DOHH2 (cell line): ENCODE data around the gene C14orf180.

Experiments
- H3F3A ChIP-seq: fragments of 200-600 bp; sonication (generic), shearing (Covaris generic); 2 replicates; pipeline ENCODE4 v1.6.0; 2016; ENCODE audit warnings: antibody characterized with exemption, mild to moderate bottlenecking; ENCODE audit not compliant: control insufficient read depth, insufficient read depth
- H3K27ac ChIP-seq: fragments of 200-600 bp; sonication (generic); 2 replicates; pipeline ENCODE4 v1.5.1; 2014; ENCODE audit warnings: low read depth, mild to moderate bottlenecking, low read length, moderate library complexity
- H3K27me3 ChIP-seq: fragments of 200-600 bp; sonication (generic); 2 replicates; pipeline ENCODE4 v1.6.1; 2014; ENCODE audit warnings: mild to moderate bottlenecking, low read length, mixed read lengths; ENCODE audit not compliant: control insufficient read depth
- H3K36me3 ChIP-seq: fragments of 200-600 bp; sonication (generic); 2 replicates; pipeline ENCODE4 v1.6.1; 2014; ENCODE audit warnings: mild to moderate bottlenecking, low read length, moderate library complexity, mixed read lengths; ENCODE audit not compliant: control insufficient read depth
- H3K4me1 ChIP-seq: fragments of 200-600 bp; sonication (generic); 2 replicates; pipeline ENCODE4 v1.6.1; 2014; ENCODE audit warnings: mild to moderate bottlenecking, low read length, mixed read lengths; ENCODE audit not compliant: control insufficient read depth
- H3K4me2 ChIP-seq: fragments of 200-600 bp; sonication (generic); 2 replicates; pipeline ENCODE4 v1.6.0; 2014; ENCODE audit warnings: mild to moderate bottlenecking, low read length, moderate library complexity
- H3K4me3 ChIP-seq: fragments of 200-600 bp; sonication (generic); 2 replicates; pipeline ENCODE4 v1.5.1; 2014; ENCODE audit warnings: mild to moderate bottlenecking, low read length, mixed read lengths
- H3K79me2 ChIP-seq: fragments of 200-600 bp; sonication (generic); 2 replicates; pipeline ENCODE4 v1.6.1; 2014; ENCODE audit warnings: mild to moderate bottlenecking, low read length, mixed read lengths; ENCODE audit not compliant: control insufficient read depth
- H3K9me2 ChIP-seq: fragments of 200-600 bp; sonication (generic); replicated peaks from 2 replicates; pipeline ENCODE4 v1.6.1; 2014; ENCODE audit warnings: mild to moderate bottlenecking, low read length, mixed read lengths; ENCODE audit not compliant: control insufficient read depth
- H3K9me3 ChIP-seq: fragments of 200-600 bp; sonication (generic); 2 replicates; pipeline ENCODE4 v1.6.1; 2014; ENCODE audit warnings: antibody characterized with exemption, low read length, mixed read lengths; ENCODE audit not compliant: control insufficient read depth, insufficient read depth
- H4K20me1 ChIP-seq: fragments of 200-600 bp; sonication (generic); 2 replicates; pipeline ENCODE4 v1.6.0; 2014; ENCODE audit warnings: low read depth, mild to moderate bottlenecking, antibody characterized with exemption, low read length, moderate library complexity; ENCODE audit not compliant: control insufficient read depth, insufficient read depth
- CTCF ChIP-seq: fragments of 200-600 bp; sonication (generic); IDR thresholded peaks from one replicate; pipeline ENCODE4 v1.5.1; 2014; ENCODE audit warnings: antibody characterized with exemption, mild to moderate bottlenecking, low read depth, low read length; ENCODE audit not compliant: poor library complexity, severe bottlenecking
- EZH2phosphoT487 ChIP-seq: fragments of 200-600 bp; sonication (generic); IDR thresholded peaks from 2 replicates; pipeline ENCODE4 v1.6.1; 2017; ENCODE audit warnings: borderline replicate concordance, mild to moderate bottlenecking, antibody characterized with exemption, low read length, moderate library complexity, mixed read lengths

Gene C14orf180

GRCh38 chr14:104560586-104560945, 19.0 kb upstream of the C14orf180 start:
- Histone ChIP-seq H3K4me1 (no peaks in the 10 kb centered on the region), H3F3A (no peaks in the 10 kb centered on the region), H3K27me3 (no peaks in the 10 kb centered on the region), H3K36me3 (no peaks in the 10 kb centered on the region), H3K9me3 (no peaks in the 10 kb centered on the region), H3K4me2 (no peak overlapping the region), H4K20me1 (no peaks in the 10 kb centered on the region), H3K4me3 (no peak overlapping the region), H3K27ac (no peak overlapping the region), H3K79me2 (no peaks in the 10 kb centered on the region), H3K9me2 (no peaks in the 10 kb centered on the region)
- TF ChIP-seq EZH2phosphoT487 (no peak), CTCF (no peak)

DNA sequence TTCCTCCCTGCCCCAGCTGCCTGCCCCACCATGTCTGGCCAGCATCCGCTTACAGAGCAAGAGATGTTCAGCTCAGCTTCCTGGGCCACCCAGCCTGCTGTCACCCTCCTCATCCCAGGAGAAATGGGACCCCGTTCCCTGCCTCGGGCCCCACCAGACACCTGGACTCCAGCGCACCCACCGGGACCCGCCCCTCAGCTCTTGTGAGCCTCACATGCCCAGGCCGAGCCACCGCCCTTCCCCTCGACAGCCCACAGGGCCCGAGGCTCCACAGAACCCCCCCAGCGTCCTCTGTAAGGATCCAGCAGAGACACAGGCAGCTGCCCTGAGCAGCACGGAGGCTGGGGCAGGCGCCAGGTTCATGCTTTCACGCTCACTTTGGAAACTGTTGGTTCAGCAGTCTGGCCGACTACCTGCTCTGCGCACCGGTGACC, 18.4 kb upstream of the C14orf180 start:
- Histone ChIP-seq H3K27me3 (no peaks in the 10 kb centered on the region), H4K20me1 (no peaks in the 10 kb centered on the region), H3K4me2 (no peak overlapping the region), H3K4me3 (no peak overlapping the region), H3K79me2 (no peaks in the 10 kb centered on the region), H3K27ac (no peak overlapping the region), H3K9me2 (no peaks in the 10 kb centered on the region), H3K4me1 (no peaks in the 10 kb centered on the region), H3K9me3 (no peaks in the 10 kb centered on the region), H3F3A (no peaks in the 10 kb centered on the region), H3K36me3 (no peaks in the 10 kb centered on the region)
- TF ChIP-seq CTCF, result no peak
- TF ChIP-seq EZH2phosphoT487, result no peak

DNA sequence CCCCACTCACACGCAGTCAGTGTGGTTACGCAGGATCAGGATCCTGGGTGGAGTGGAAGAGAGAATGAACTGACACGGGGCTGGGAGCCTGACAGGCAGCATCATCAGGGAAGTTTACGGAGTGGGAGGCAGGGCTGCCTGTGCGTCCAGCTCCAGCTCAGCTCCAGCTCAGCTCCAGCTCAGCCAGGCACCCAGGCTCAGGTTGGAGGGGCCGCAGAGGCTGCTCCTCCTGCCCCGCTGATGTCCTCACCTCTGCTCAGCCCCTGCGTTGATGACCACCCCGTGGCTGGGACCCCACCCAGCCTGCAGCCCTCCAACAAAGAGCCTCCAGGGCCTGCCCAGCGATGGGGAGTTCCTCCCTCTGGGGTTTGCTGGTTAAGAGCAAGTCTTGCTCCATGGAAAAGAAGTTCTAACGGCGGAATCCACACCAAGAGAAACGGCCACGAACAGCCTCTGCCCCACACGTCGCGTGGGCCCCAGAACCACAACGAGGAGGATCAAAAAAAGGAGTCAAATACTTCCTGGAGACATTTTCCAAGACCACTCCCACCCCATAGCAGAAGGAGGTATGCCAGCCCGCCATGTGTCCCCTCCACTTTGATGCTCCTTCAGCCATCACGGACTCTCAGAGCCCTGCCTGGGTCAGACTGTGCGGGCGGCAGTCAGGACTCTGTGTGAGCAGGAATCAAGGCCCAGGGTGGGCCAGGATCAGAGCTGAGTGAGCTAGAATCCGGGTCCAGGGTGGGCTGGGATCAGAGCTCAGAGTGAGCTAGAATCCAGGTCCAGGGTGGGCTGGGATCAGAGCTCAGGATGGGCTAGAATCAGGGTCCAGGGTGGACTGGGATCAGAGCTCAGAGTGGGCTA, 17.7 kb upstream of the C14orf180 start:
- no peaks in the 10 kb centered on the region for H3K4me1 ChIP-seq
- H4K20me1 ChIP-seq, result no peaks in the 10 kb centered on the region
- H3K79me2 ChIP-seq, result no peaks in the 10 kb centered on the region
- no peak overlapping the region for H3K4me3 ChIP-seq
- H3K36me3 ChIP-seq, result no peaks in the 10 kb centered on the region
- H3K27me3 ChIP-seq, result no peaks in the 10 kb centered on the region
- no peak overlapping the region for H3K27ac ChIP-seq
- no peaks in the 10 kb centered on the region for H3K9me2 ChIP-seq
- no peaks in the 10 kb centered on the region for H3F3A ChIP-seq
- TF ChIP-seq EZH2phosphoT487 (no peak), CTCF (no peak)
- H3K9me3 ChIP-seq, result no peaks in the 10 kb centered on the region
- no peak overlapping the region for H3K4me2 ChIP-seq
